ENCODE results near the gene MTA3. TPM values are rescaled to one million over a fixed set of nuclear protein-coding genes. Genes with fewer than 3 reads are reported as not detected.

MTA3 gene
- total RNA-seq, 1 donor from 2014 or later, result 39.2 TPM

DNA sequence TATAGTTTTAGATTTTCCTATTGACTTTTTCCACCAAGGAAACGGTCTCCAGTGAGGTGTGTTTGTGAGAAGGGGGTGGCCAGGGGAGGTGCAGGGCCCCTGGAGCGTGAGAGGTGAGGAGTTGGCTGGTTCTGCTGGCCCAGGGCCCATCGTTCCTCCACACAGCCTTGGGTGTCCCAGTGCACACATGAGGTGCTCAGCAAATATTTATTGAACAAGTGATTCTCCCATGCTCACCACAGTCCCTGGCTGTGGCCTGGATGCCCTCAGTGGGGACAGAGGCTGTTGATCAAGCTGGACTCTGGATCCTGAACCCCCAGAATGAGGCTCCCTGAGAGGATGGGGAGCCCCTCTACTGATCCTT, 219.0 kb downstream of the MTA3 start:
- DNase-seq (ENCODE audit: low spot score), result no peak

DNA sequence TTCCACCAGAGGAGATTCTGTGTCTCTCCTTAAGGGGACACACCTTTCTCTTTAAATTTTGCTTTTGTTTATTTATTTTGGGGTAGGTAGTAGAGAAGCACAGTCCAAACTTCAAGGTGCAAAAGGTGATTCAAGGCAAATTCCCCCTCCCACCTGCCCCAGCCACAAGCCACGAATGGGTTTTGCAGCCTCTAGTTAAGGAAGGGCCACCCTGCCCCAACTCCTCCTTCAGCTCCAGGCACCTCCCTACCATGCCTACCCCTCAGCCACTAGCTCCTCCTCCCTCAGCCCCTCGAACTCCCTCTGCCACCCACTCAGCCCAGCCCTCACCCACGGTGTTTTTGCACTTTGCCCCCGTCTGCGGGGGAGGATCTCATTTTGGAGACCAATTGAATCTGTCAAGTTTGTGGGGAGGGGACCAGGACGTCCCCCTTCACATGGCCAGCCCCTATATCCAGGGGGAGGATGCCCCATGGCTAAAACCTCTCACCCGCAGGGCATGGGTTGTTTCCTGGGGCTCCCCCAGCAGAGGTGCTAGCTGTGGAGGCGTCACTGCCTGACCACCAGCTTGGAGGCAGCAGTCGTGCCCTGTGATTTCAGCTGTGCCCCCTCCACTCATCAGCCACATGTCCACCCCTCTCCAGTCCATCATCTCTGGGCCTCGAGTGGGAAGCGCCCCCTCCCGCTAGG, 219.5 kb downstream of the MTA3 start:
- no peak for DNase-seq (ENCODE audit: low spot score)

DNA sequence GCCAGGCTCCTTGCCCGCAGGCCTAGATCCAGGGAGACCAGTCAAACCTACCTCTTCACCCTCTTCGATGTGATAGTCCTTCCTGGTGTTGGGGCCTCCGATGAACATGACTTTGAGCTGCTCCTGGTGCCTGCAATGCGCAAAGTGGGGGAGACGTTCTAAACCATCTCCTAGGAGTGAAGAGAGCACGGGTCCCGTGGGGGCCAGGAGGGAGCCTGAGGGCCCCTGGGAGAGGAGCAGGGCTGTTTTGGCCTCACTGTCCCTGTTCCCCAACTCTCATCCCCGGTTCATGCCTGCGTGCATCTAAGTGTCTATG, 220.0 kb downstream of the MTA3 start:
- no peak for DNase-seq (ENCODE audit: low spot score)

DNA sequence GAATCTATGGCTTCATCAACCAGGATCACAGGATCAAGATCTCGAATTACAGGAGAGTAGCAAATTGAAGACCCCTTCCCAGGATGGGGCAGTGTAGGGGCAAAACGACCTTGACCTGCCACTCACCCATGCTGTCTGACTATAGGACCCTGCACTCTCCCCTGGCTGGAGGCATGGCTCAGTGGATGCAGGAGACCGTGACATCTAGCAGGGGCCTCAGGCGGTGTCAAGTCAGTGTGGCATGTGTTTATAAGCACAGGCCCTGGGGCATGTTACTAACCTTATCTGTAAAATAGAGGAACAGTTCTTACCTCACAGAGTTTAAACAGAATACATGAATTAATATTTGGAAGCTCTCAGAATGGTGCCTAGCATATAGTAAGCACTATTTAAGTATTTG, 220.4 kb downstream of the MTA3 start:
- no peak for DNase-seq (ENCODE audit: low spot score)

DNA sequence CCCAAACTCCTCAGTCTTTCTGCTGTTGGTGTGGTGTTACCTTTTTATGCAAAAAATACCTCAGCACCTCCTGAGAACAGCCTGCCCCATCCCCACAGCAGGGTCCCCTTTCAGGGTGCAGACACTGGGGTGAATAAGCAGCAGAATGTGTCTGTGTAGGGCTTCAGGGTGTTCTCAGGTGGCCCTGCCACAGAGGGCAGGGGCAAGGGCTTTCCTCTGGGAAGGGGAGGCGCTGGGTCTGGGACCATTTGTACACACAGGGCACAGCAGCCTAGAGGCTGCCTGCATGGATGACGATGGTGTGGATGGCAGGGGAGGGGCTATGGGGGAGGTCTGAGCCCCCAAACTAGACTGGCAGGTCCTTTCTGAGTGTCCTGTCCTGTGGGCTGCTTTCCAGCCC, 221.3 kb downstream of the MTA3 start:
- DNase-seq (ENCODE audit: low spot score), result no peak

DNA sequence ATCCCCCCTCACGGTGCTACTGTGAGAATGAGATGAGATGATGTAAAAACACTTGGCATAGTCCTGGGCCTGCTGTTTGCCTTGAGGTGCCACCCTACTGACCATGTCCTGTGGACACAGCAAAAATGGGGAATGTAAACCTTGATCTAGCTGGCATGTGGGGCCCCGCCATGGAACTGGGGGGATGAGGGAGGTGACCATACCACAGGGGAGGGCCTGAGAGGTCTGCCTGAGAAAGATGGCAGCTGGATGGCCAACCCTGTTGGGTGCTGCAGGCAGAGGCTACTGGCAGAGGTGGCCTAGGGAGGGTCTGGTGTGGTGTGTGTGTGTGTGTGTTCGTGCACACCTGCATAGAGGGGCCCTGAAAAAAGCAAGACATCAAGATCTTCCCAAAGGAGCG, 223.2 kb downstream of the MTA3 start:
- DNase-seq (ENCODE audit: low spot score), result no peak

DNA sequence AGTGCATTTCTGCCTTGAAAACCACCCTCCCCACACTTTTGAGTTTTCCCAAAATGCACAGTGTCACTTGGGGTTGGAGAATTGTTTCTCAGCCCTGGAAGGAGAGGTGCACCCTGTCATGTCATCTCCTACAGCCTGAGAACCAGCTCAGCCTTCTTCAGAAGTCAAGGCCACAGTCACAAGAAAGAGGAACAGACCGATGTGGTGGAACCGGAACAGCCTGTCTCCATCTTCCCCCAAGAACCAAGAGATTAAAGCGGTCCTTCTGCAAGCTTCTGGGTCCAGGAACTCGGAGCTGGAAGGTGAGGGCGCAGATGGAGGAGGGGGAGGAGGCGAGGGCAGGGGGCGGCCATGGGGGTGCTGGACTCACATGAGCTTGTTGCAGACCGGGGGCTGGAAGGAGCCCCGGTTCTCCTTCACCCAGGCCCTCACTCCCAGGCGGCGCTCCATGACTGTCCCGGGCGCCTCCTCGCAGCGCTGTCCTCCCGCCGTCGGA, 223.7 kb downstream of the MTA3 start:
- DNase-seq (ENCODE audit: low spot score), result no peak

DNA sequence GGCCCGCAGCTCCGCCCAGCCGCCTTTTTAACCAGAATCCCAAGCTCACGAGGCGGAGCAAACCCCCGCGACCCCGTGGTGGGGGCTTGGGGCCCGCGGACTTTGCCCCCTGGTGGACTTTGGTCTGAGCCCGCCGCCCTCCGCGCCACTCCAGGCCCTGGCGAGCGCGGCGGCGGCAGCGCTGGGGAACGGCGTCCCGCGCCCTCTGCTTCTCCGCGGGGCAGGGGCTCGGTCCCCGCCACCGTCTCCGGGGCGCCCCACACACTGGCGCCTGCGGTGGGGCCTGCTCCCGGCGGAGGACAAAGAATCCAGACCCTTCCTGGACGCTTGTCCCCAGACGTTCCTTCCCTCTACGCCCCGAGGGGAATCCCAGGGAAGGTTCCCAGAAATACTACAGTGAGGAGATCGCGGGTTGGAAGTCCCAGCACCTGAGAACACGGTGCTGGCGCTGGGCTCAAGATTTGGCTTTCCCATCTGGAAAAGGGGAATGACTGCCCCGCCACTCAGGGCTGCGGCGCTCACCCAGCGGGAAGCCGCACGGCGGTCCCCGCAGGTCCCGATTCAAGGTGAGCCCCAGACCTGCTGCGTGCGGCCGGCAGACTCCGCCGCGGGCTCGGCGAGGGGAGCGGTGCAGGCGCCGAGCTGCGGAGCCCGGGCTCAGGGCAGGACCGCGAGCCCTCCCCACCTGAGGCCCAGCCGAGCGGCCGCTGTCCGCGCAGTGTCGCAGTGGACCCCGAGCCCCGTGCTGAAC, 224.3 kb downstream of the MTA3 start, which contains the start of gene HAAO:
Gene HAAO (minus strand): TSS at position 1 of the 751 bp plus-strand sequence. CDS start 47 bp downstream, outside the sequence.
- peak; percentile 62 for DNase-seq (ENCODE audit: low spot score)

DNA sequence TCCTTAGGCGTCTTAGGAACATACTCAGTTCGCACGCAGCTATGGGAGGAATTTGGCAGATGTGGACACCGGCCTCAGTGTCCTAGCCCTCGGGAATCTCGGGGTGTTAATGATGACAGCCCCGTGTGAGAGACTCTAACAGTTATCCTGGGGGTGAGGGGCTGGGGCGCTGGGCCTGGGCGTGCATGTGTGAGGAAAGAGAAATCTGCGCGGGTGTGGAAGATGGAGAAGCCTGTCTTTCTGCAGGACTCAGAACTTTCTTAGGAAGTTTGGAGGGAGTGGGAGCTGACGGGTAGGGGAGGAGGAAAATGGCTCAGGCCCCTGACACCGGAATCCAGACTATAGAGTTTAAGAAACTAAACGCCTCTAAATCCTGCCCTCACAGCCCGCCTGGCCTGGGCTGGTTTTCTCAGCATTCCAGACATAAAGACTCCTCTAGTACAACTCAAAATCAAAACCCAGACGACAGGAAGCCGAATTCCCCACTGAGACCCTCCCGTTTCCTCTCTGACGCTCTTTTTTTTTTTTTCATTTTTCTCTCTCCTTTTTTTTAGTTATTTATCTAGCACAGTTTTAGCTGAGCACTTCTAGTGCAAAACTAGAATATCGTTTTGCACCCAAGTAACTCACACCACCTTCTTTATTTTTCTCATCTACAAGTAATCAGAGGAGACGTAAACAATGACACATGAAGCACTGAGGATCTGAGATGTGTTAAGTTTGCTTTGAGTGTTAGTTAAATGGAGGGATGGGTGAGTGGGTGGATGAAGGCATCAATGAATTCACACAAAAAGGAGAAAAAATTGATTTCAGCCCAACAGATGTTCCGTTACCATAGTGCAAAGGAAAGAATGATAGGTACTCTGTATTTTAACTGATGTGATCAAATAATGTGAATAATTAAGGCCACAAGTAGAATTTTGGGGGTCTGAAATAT, 225.2 kb downstream of the MTA3 start:
- no peak for DNase-seq (ENCODE audit: low spot score)

DNA sequence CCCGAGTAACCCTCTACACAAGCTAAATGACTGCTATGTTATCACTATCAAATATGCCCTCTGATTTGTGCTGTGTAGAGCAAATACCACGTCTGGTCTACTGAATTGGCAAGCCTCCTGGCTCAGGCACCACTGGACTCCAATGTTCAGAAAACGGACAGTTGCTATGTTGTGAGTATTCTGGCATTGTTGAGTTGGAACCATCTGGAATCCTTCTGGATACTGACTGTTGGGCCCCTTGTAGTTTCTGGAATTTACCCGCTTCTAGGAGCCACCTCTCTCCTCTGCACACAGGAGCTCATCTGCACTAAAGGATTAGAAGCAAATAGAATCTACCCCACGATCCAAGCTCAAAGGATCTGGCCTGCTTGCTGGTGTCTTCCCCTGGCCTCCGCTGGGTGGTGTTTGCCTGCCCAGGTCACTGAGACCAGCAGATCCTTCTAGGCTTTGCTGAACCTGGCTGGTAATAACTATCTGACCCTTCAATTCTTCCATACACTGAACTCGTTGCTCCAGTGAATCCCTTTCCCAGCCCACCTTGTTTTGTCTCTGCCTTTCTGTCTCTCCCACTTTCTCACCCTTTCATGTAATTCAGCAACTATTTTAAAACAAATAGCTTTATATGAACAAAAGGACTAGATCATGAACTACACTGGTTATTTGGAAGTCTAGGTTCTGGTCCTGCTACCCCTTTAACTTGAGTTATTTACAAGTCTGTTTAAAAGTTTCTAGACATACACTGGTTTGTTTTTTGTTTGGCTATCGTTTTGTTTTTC, 226.0 kb downstream of the MTA3 start:
- DNase-seq (ENCODE audit: low spot score), result no peak

DNA sequence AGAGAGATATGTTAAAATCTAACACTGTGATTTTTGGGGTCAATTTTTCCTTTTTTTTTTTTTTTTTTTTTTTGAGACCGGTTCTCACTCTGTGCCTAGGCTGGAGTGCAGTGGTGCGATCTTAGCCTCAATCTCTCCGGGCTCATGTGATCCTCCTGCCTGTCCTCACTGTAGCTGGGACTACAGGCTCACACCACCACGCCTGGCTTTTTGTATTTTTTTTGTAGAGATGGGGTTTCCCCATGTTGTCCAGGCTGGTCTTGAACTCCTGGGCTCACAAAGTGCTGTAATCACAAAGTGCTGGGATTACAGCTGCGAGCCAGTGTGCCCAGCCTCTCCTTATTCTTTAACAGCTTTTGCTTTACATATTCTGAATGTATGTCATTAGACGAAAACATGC, 226.8 kb downstream of the MTA3 start:
- no peak for DNase-seq (ENCODE audit: low spot score)

DNA sequence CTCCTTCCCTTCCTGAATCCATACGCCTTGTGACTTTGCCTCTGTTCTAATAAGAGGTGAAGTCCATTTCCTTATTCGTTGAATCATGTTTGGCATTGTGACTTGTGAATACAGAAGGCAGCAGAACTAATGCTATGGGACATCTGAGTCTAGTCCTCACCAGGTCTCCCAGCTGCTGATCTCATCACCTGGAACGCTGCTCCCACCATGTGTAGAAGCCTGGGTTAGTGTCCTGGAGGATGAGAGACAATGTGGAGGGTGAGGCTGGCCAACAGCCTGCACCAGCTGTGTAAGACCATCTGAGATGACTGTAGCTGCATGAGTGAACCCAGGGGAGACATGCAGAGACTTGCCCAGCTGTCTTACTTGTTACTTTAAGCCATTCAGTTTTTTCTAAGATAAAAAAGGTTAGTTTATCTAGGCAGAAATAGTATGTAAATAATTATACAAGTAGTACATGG, 227.4 kb downstream of the MTA3 start:
- DNase-seq (ENCODE audit: low spot score), result no peak

DNA sequence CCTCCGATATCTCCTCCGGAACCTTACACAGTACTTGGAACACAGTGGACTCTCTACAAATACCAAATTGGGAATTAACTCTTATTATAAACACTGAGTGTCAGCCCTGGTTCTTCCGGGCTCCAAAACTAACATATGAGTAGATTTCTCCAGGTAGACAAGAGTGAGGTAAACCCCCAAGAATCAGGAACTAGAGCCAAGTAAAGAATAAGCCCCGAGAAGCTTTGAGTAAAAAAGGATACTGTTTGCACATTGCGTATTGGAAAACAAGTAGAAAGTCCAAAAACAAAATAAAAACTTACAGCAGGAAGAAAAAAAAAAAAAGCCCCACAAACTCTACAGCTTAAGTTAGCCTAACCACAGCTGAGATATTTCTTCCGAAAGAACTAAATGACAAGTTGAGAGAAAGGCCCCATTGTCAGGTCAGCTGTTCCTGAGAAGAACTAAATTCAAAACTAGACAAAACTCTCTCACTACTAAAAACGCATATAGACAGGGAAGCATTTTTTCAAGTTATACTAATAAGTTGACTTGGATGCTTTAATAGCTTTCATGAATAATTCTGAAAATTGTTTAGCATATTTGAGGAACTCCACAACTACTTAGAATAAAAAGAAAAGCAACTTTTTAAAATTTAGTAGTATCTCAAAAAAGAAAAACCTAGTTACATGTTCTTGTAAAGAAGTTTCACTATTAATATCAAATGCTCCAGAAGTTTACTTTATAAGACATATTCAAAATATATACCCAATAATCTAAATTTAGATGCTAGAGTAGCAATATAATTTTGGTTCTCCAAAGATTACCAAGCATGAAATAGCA, 228.2 kb downstream of the MTA3 start:
- no peak for DNase-seq (ENCODE audit: low spot score)

DNA sequence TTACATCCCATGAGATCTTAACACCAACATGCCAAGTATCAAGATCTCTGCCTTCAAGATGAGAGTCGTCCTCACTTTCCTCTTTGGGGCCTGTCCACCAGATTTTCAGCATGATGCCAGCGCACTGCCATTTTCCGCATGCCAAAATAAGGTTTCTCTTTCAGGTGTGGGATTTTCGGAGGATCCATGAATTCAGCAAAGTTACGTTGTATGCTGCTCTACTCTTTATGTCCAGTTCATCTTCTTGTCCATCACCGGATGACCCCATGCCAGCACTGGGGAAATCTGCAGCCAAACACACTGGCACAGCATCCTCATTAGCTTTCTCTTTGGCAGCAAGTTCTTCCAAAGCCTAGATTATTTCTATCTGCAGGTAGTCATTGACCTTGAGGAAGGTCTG, 228.8 kb downstream of the MTA3 start:
- no peak for DNase-seq (ENCODE audit: low spot score)

DNA sequence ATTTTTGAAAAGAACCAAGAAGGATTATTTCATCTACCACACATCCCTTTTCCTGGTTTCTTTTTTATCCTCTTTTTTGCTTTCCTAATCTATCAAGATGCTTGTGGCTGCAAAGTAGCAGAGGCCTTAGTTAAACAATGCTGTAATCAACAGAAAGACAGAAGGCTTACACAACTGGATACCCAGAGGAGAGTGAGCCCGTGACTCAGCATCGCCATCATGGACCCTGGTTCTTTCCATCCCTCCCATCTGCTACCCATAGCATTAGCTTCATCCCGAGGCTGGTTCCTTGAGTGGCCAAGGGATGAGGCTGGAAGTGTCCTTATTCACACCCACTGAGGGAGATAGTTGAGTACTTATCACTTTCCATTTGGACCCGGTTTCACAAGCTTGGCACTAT, 231.4 kb downstream of the MTA3 start:
- DNase-seq (ENCODE audit: low spot score), result no peak

DNA sequence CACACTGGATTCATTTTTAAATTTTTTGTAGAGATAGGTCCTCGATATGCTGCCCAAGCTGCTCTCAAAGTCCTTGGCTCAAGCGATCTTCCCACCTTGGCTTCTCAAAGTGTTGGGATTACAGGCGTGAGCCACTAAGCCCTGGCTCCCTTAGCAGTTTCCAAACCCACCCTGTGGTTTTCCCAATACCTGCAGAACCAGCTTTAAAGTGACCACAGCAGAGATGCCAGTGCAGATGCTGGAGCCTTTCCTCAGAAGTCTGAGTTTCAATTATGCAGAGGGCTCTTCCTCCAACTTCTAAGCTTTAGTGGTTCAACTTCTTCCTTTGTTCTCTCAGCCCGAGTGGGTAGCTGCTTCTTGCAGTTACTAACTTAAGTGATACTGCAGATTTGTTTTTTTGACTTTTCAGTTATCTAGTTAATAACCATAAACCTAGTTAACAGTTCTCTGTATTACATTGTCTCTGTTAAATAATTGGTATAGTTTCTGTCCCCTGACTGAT, 232.1 kb downstream of the MTA3 start:
- no peak for DNase-seq (ENCODE audit: low spot score)

DNA sequence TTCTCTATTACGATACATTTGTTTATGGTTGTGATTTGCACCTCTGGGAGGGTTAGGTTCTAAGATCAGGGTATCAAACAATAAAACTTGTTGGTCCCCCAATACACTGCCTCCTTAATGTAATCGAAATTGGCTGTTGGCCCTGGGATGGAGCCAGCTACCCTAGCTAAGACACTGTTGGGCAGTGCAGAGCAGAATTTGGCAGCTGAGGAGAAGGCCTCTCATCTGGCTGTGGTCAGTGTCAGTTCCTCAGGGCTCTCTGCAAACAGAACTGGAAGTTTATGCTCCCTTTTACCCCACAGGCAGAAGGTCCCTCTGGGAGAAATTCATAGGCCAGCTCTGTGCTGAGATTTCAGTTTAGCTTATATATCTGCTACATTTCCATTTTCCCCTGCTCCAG, 232.5 kb downstream of the MTA3 start:
- DNase-seq (ENCODE audit: low spot score), result no peak

DNA sequence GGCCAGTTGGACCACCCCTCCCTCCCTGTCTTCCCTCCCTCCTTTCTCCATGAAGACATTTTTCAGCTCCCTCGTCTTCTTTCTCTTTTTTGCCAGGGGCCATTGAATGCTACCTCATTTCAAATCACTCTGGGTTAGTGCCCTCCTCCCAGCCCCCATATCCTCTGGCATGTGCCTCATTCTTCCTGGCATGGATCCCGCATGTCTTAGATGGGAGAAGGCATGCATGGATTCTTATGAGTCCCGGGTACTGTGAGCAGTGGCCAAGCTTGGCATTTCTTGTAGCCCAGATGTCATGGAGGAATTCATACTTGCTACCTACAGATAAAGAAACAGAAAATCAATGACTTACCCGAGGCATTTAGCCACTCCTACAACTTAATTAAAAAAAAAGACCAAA, 232.9 kb downstream of the MTA3 start:
- no peak for DNase-seq (ENCODE audit: low spot score)

DNA sequence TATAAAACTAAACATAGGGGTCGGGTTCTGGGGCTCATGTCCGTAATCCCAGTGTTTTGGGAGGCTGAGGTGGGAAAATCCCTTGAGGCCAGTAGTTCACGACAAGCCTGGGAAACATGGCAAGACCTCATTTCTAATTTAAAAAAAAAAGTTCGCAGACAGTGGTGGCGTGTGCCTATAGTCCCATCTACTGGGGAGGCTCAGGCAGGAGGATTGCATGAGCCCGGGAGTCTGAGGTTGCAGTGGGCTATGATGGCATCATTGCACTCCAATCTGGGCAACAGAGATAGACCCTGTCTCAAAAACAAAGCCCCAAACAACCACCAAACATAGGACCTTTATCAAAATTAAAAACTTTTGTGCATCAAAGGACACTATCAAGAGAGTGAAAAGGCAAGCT, 233.7 kb downstream of the MTA3 start:
- DNase-seq (ENCODE audit: low spot score), result no peak

DNA sequence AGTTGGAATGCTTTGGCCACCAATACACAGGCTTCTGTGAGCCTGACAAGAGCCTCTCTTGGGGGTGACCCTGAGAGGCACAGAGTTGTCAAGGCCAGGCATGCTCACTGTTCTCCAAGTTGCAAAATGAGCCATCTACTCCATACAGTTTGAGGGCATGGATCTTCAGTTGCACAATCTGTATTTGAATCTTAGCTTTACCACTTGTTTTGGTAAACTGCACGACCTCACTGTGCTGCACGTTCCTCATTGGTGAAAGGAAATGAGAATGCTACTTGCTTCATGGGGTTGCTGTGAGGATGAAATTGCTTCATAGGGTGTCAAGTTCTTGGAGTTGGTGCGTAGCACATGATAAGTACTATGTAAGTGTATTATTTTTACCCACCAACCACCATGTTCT, 235.9 kb downstream of the MTA3 start:
- DNase-seq (ENCODE audit: low spot score), result no peak
